Ishikawa (cell line): ENCODE data around the gene FBXO31.

Experiments used
- CEBPB ChIP-seq: IDR thresholded peaks from 2 replicates; pipeline ENCODE4 v1.6.1; 2012
- CREB1 ChIP-seq: IDR thresholded peaks from 2 replicates; pipeline ENCODE4 v1.6.1; 2012; ENCODE audit warnings: low read depth
- EGR1 ChIP-seq: IDR thresholded peaks from 2 replicates; pipeline ENCODE4 v1.6.1; 2012
- EP300 ChIP-seq: IDR thresholded peaks from 2 replicates; pipeline ENCODE4 v1.6.1; 2012; ENCODE audit warnings: borderline replicate concordance
- FOXM1 ChIP-seq: IDR thresholded peaks from 2 replicates; pipeline ENCODE4 v1.6.1; 2012; ENCODE audit warnings: low read depth, borderline replicate concordance
- NFIC ChIP-seq: IDR thresholded peaks from 2 replicates; pipeline ENCODE4 v1.6.1; 2012
- RAD21 ChIP-seq: IDR thresholded peaks from 2 replicates; pipeline ENCODE4 v1.6.1; 2012; ENCODE audit warnings: low read depth
- TAF1 ChIP-seq: IDR thresholded peaks from 2 replicates; pipeline ENCODE4 v1.6.1; 2012; ENCODE audit warnings: low read depth, mild to moderate bottlenecking
- TCF12 ChIP-seq: IDR thresholded peaks from 2 replicates; pipeline ENCODE4 v1.6.1; 2012; ENCODE audit warnings: low read depth
- TEAD4 ChIP-seq: IDR thresholded peaks from 2 replicates; pipeline ENCODE4 v1.6.1; 2012
- YY1 ChIP-seq: IDR thresholded peaks from 2 replicates; pipeline ENCODE4 v1.6.1; 2012; ENCODE audit warnings: low read depth
- ZBTB7A ChIP-seq: IDR thresholded peaks from 2 replicates; pipeline ENCODE4 v1.6.1; 2012; ENCODE audit warnings: low read depth
- TF ChIP-seq, protein P1 (sequence below): IDR thresholded peaks from 2 replicates; pipeline ENCODE4 v1.6.1; 2012
- TF ChIP-seq, protein P2 (sequence below): IDR thresholded peaks from 2 replicates; pipeline ENCODE4 v1.6.1; 2012; ENCODE audit warnings: low read depth, mild to moderate bottlenecking
- TF ChIP-seq, protein P3 (sequence below): IDR thresholded peaks from 2 replicates; pipeline ENCODE4 v1.6.1; 2012

Gene FBXO31

DNA sequence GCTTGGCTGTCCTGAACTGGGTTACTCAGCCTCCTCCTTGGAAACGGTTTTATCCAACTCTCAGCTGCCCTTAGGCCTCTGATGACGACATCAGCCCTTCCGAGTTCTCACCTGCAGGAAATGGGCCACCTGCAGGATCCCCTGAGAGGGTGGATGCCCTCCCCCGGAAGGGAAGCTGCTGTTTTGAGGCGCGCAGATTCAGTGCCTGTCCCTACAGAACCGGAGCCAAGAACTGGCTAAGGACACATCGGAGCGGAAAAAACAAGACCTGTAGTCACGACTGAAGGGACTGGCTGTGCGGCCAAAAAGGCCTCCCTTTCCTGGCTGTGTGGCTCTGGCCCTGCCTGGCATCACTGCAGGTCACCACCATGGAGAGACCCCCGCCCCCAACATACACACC lies 54.7 kb downstream of the FBXO31 start:
- TF ChIP-seq TAF1, result no peak

DNA sequence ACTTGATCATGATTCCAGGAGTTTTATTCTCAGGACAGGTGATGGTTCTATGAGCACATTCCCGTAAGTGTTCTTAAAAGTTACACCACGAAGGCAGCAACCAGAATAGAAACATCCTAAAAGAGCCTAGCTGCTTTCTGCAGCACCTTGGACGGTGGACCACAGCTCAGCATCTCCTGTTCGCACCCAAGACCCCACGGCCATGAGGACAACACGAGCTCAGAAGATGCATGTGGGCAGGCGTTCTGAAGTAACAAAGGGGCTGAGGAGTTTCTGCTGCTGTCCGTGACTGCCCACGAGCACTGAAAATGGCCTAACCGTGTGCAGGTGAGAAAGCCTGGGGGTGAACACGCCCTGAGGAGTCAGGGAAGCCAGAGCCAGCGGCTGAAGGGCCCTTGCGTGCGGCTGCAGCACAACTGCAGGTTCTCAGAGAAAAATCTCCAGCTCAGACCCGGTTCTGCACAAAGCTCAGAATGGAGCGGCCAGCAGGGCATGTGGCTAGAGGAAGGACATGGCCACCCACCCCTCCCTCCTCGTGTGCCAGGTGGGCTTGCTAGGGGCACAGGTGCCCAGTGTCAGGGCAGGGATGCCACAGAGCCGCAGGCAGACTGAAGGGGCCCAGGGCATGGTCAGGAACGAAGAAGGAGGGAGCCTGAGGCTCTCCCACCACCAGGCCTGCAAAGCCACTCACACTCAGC lies 55.6 kb downstream of the FBXO31 start:
- TF ChIP-seq, protein P1, sequence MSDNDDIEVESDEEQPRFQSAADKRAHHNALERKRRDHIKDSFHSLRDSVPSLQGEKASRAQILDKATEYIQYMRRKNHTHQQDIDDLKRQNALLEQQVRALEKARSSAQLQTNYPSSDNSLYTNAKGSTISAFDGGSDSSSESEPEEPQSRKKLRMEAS, result no peak
- TF ChIP-seq NFIC, result no peak
- no peak for TF ChIP-seq YY1
- TF ChIP-seq, protein P2, sequence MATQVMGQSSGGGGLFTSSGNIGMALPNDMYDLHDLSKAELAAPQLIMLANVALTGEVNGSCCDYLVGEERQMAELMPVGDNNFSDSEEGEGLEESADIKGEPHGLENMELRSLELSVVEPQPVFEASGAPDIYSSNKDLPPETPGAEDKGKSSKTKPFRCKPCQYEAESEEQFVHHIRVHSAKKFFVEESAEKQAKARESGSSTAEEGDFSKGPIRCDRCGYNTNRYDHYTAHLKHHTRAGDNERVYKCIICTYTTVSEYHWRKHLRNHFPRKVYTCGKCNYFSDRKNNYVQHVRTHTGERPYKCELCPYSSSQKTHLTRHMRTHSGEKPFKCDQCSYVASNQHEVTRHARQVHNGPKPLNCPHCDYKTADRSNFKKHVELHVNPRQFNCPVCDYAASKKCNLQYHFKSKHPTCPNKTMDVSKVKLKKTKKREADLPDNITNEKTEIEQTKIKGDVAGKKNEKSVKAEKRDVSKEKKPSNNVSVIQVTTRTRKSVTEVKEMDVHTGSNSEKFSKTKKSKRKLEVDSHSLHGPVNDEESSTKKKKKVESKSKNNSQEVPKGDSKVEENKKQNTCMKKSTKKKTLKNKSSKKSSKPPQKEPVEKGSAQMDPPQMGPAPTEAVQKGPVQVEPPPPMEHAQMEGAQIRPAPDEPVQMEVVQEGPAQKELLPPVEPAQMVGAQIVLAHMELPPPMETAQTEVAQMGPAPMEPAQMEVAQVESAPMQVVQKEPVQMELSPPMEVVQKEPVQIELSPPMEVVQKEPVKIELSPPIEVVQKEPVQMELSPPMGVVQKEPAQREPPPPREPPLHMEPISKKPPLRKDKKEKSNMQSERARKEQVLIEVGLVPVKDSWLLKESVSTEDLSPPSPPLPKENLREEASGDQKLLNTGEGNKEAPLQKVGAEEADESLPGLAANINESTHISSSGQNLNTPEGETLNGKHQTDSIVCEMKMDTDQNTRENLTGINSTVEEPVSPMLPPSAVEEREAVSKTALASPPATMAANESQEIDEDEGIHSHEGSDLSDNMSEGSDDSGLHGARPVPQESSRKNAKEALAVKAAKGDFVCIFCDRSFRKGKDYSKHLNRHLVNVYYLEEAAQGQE, result no peak
- no peak for TF ChIP-seq TCF12
- TF ChIP-seq FOXM1, result no peak
- no peak for TF ChIP-seq ZBTB7A
- no peak for TF ChIP-seq RAD21
- TF ChIP-seq CREB1, result no peak
- no peak for TF ChIP-seq CEBPB
- TF ChIP-seq EGR1, result no peak
- TF ChIP-seq TEAD4, result no peak
- TF ChIP-seq, protein P3, sequence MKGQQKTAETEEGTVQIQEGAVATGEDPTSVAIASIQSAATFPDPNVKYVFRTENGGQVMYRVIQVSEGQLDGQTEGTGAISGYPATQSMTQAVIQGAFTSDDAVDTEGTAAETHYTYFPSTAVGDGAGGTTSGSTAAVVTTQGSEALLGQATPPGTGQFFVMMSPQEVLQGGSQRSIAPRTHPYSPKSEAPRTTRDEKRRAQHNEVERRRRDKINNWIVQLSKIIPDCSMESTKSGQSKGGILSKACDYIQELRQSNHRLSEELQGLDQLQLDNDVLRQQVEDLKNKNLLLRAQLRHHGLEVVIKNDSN, result no peak
- TF ChIP-seq TAF1, result no peak
- no peak for TF ChIP-seq EP300

DNA sequence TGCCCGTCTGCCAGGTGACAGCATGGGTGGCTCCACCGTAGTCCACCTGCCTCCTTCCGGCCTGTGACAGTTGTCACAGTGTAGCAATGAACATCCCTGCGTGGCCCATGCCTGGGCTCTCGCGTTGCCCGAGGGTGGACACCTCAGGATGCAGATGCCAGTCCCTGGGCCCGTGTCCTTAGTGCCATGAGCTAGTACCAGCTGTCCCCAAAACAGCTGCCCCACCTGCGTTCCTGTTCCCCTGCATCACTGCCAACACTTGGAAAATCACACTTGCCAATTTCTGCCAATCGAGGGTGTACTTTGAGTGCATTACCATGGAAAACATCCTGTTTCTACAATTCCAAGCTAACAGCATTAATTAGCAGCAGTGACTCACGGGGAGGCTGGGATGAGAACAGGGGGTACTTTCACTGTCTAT lies 57.4 kb downstream of the FBXO31 start:
- TF ChIP-seq NFIC (no peak), CREB1 (no peak), TAF1 (no peak)
- TF ChIP-seq, protein P1, result no peak

DNA sequence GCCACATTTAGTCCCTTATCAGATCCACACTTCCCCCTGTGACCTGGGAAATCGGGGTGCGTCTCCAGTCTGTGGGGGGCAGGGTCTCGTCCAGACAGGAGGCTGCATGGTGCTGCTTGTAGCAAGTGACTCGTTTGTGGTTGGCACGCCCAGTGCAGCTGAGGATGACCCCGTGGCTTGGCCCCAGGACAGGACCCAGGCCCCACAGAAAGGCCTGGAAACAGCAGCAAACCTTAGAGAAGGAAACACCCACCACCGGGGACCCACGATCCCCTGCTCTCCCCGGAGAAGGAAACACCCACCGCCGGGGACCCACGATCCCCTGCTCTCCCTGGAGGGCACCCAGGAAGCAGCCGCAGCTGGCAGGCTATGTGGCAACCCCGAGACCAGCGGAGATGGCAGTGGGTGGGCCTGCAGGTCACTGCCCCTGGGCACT lies 58.1 kb downstream of the FBXO31 start:
- no peak for TF ChIP-seq FOXM1
- TF ChIP-seq EP300, result no peak
- TF ChIP-seq RAD21, result no peak
- no peak for TF ChIP-seq NFIC
- TF ChIP-seq, protein P2, result no peak
- no peak for TF ChIP-seq TAF1
- TF ChIP-seq CEBPB, result no peak
- no peak for TF ChIP-seq TEAD4
- TF ChIP-seq, protein P3, result no peak
- TF ChIP-seq CREB1, result no peak
- TF ChIP-seq, protein P1, result no peak
- TF ChIP-seq EGR1, result no peak
- TF ChIP-seq YY1, result no peak
- TF ChIP-seq TCF12, result no peak
- TF ChIP-seq ZBTB7A, result no peak

DNA sequence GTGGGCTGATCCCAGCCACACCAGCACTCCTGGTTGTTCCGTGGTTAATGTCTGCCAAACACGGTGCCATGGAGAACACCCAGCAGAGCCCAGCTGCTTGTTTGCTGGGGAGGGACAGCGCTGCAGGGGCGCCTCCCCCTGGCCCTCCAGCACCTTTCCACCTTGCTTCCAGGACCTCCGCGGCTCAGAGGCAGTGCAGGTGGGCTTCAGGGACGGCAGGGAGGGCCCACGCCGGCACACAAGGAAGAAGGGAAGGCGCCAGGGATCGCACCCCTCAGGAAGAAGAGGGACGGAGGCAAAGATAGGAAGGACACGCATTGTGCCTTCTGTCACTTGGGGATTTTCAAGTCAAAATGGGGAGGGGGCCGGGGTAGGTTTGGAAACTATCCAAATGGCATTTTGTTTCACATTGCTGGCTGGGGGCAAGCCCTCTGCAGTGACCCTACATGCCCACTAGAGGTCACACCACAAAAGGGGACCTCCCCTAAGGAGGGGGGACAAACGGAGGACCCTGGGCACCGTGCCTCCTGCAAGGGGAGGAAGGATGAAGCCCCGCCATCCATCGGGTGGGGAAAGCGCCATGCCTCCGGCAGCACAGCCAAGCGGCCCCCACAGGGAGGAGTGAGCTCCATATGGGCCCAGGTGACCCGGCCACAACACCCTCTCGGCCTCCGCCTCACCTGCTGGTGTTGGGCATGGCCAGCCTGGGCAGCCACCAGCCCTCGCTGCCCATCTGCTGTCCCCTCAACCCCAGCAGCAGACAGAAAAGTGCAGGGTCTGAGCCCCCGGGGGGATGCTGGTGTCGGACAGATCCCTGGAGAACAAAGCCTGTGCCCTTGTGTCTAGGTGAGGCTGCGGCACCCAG lies 58.9 kb downstream of the FBXO31 start:
- no peak for TF ChIP-seq TAF1
- TF ChIP-seq RAD21, result peak; percentile 57
- TF ChIP-seq ZBTB7A, result peak; percentile 61; the same call in 1 of the 2 replicates
